Naive thymus-derived CD8-positive, alpha-beta T cell (primary cell): ENCODE data around the gene GRM2. TPM values are rescaled to one million over a fixed set of nuclear protein-coding genes. Genes with fewer than 3 reads are reported as not detected.
A peak's percentile ranks its signal among the peaks of the same experiment; 100 is the strongest.

Experiments
- ATAC-seq, 2 donors: fragments of 150-1000 bp; cut with Tn5 transposase in 1 of 2; sonication (Bioruptor Pico), chemical (Tn5 transposase) in 1 of 2; 1 replicate in 1 of 2; 2 replicates in 1 of 2; pipeline ENCODE4 v1.10.0; 2021; ENCODE audit warnings: mild to moderate bottlenecking in 2 of 2, moderate library complexity in 2 of 2
- POLR2A ChIA-PET: fragments of 350-600 bp; sonication (Branson Sonifier 250); formaldehyde crosslinking; loops from one replicate; lab custom pipeline; 2021; ENCODE audit warnings: antibody characterized with exemption; lab: Charles Lee
- DNase-seq, 10 donors: peaks; one replicate each; pipeline versions ENCODE4 v3.0.0 to v3.0.0-alpha.2; 2020 to 2022
- H3K27ac Mint-ChIP-seq, 10 donors: one replicate each; pipeline ENCODE4 v1.8.0; 2020 to 2022; ENCODE audit warnings: mild to moderate bottlenecking in 10 of 10, mixed read lengths in 10 of 10, moderate library complexity in 4 of 10, inconsistent platforms in 1 of 10
- H3K27me3 Mint-ChIP-seq, 5 donors: one replicate each; pipeline ENCODE4 v1.8.0; 2021 to 2022; ENCODE audit warnings: mixed read lengths in 5 of 5
- H3K36me3 Mint-ChIP-seq, 3 donors: one replicate each; pipeline ENCODE4 v1.8.0; 2020 to 2022; ENCODE audit warnings: mixed read lengths in 3 of 3, mild to moderate bottlenecking in 2 of 3, inconsistent platforms in 1 of 3
- H3K4me1 Mint-ChIP-seq, 4 donors: one replicate each; pipeline ENCODE4 v1.8.0; 2021 to 2022; ENCODE audit warnings: mixed read lengths in 4 of 4
- H3K4me3 Mint-ChIP-seq, 10 donors: one replicate each; pipeline ENCODE4 v1.8.0; 2020 to 2022; ENCODE audit warnings: mild to moderate bottlenecking in 10 of 10, mixed read lengths in 10 of 10, moderate library complexity in 6 of 10, inconsistent platforms in 1 of 10
- H3K9me3 Mint-ChIP-seq, 9 donors: one replicate each; pipeline ENCODE4 v1.8.0; 2020 to 2022; ENCODE audit warnings: mixed read lengths in 9 of 9, mild to moderate bottlenecking in 3 of 9, inconsistent platforms in 1 of 9, moderate library complexity in 1 of 9
- polyA plus RNA-seq, 3 donors: library from polyadenylated mRNA; unstranded; fragments of 300-500 nt; fragmentation: Illumina TruSeq; gene quantifications; one replicate each; pipeline ENCODE4 v1.2.3, GENCODE V29; 2021
- total RNA-seq, 8 experiments: library from RNA in 2 of 8; stranded (reverse) in 2 of 8; gene quantifications; one replicate each; pipeline ENCODE4 v1.2.3 and lab custom pipeline; 2021 to 2026

Gene GRM2
- total and polyA plus RNA-seq, 5 experiments from 2014 or later: 0.09 to 5.0 (median 2.9) TPM; not detected in 2

- ATAC-seq (peak; percentile 49 to 57), DNase-seq (peak in 3 of 10 donors; percentile 16 to 65 (median 18))
- Mint-ChIP-seq H3K4me3 (no peak overlapping the region), H3K36me3 (peaks cover 0 to 8% (median 0%) of the 10 kb centered on the region in 3 donors), H3K27me3 (no peaks in the 10 kb centered on the region), H3K9me3 (no peaks in the 10 kb centered on the region), H3K4me1 (peaks cover 16 to 39% (median 34%) of the 10 kb centered on the region in 4 donors), H3K27ac (peak overlapping the region in 3 of 10 donors; percentile 66 to 91 (median 68))
- POLR2A ChIA-PET: interaction anchor here (1.0 kb wide), 1 partner anchor 32 kb away, joined by 4 read pairs; no protein-coding TSS in a partner anchor
Observed at GRCh38 chr3:51718547-51719409, 11.9 kb downstream of the GRM2 start.

DNA sequence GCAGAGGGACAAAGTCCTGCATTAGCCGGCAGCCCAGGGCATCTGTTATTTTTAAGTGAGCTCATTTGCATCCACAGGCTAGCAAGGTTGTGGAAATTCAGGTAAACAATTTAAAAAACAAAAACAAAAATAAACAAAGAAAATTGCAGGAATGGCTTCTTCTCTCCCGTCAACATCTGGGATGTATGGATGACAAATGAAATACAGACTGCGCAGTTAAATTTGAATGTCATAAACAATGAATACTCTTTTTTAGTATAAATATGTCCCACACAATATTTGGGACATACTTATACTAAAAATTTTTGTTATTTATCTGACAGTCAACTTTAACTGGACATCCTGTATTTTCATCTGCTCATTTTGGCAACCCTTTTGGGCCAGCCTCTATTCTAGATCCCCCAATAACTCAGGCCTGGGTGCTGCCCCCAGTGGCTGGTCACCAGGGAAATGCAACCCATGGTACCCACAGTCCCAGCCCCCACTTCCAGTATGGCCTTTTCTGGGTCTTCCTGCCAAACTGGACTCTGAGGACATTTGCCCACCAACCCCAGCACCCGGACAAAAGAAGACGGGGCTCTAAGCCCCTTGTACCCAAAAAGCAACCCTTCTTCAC, 12.7 kb downstream of the GRM2 start:
- peaks cover 0 to 6% (median 0%) of the 10 kb centered on the region in 3 donors for H3K36me3 Mint-ChIP-seq
- peaks cover 14 to 39% (median 34%) of the 10 kb centered on the region in 4 donors for H3K4me1 Mint-ChIP-seq
- no peak for ATAC-seq
- no peak for DNase-seq
- H3K27me3 Mint-ChIP-seq: no peaks in the 10 kb centered on the region
- no peak overlapping the region for H3K4me3 Mint-ChIP-seq
- H3K9me3 Mint-ChIP-seq: no peaks in the 10 kb centered on the region
- H3K27ac Mint-ChIP-seq: peak overlapping the region in 3 of 10 donors; percentile 1 to 68 (median 40)
- POLR2A ChIA-PET: interaction anchor here (1.0 kb wide), 1 partner anchor 33 kb away, joined by 4 read pairs; no protein-coding TSS in a partner anchor

DNA sequence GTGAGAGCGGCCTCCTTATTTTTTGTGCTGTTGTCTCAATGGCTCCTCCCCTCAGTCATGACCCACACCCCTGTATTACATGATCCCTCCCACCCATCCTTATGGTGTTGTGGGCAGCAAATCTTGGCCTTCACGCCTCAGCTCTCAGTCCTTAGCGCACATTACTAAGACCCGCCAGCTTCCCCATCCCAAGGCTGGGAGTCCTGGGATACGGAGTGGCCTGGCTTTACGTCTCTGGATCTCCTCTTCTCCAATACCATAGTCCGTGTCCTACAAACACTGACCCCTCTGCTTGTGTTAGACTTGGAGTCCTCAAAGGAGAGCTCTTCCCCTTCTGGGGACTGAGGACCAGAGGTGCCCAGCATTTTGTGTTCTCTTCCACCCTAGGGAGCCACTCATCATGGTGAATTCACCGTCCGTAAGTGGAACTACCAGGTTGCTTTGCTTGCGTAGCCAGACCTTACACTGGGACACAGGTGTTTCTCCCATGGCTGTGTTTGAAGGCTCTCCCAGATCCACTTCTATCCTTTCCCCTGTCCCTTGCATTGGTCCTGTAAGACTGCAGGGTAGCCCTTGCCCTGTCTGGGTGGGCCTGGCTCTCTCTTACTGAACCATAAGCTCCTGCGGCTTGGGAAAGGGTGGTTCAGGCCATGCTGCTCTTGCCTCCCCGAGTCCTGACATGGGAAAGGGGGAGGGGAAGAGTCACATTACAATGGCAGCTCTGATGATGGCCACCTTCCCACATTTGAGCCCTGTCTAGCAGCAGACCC, 13.6 kb downstream of the GRM2 start:
- Mint-ChIP-seq H3K36me3 (peaks cover 0 to 5% (median 0%) of the 10 kb centered on the region in 3 donors), H3K4me1 (peaks cover 13 to 39% (median 34%) of the 10 kb centered on the region in 4 donors), H3K9me3 (no peaks in the 10 kb centered on the region), H3K27me3 (no peaks in the 10 kb centered on the region), H3K27ac (peak overlapping the region in 9 of 10 donors; percentile 1 to 92 (median 38)), H3K4me3 (peak overlapping the region in 1 of 10 donors; percentile 8)
- no peak for DNase-seq
- ATAC-seq: no peak
- POLR2A ChIA-PET: no interaction called here

DNA sequence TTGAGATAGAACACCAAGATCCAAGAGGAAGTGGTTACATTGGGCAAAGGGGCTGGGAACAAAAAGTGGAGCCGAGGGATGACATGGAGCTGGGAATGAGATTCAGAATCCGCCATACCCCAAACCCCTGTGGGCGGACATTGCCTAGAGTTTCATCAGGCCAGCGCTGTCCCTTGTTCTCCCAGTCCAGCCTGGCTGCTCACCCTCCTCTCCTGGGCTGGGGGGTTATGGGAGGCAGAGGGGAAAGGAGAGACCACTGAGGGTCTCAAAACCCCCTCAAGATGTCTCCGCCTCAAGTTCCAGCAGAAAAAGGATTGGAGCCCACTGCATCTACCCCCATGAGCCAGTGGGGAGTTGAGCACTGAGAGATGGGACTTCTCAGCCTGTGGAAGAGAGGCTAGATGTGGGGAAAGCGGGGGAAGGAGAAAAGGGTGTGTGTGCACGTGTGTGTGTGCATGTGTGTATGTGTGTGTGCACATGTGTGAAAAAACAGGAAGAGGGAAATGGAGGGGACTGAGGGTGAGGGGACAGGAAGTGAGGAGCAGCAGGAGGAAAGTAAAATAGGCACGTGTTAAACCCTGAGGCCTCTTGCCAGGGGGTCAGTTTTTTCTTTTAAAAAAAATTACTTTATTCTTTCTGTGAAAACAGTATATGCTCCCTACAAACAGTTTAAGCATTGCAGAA, 14.3 kb downstream of the GRM2 start:
- Mint-ChIP-seq H3K27ac (peak overlapping the region in 9 of 10 donors; percentile 38 to 92 (median 61)), H3K4me3 (peak overlapping the region in 3 of 10 donors; percentile 7 to 28 (median 10)), H3K27me3 (no peaks in the 10 kb centered on the region), H3K9me3 (no peaks in the 10 kb centered on the region), H3K36me3 (no peaks in the 10 kb centered on the region), H3K4me1 (peaks cover 11 to 39% (median 34%) of the 10 kb centered on the region in 4 donors)
- no peak for ATAC-seq
- POLR2A ChIA-PET: no interaction called here
- DNase-seq: no peak

- Mint-ChIP-seq H3K4me1 (peaks cover 11 to 39% (median 34%) of the 10 kb centered on the region in 4 donors), H3K9me3 (no peaks in the 10 kb centered on the region), H3K27ac (peak overlapping the region in 4 of 10 donors; percentile 40 to 80 (median 72)), H3K27me3 (no peaks in the 10 kb centered on the region), H3K36me3 (no peaks in the 10 kb centered on the region), H3K4me3 (no peak overlapping the region)
- ATAC-seq (no peak), DNase-seq (no peak)
- POLR2A ChIA-PET: no interaction called here
Observed at GRCh38 chr3:51722362-51722761, 15.5 kb downstream of the GRM2 start.

GRCh38 chr3:51727500-51727899, 20.6 kb downstream of the GRM2 start:
- no peaks in the 10 kb centered on the region for H3K9me3 Mint-ChIP-seq

GRCh38 chr3:51729042-51729633, 22.3 kb downstream of the GRM2 start:
- Mint-ChIP-seq H3K4me3 (no peak overlapping the region), H3K27me3 (peaks cover 0 to 2% (median 0%) of the 10 kb centered on the region in 5 donors), H3K4me1 (peaks cover 0 to 5% (median 3%) of the 10 kb centered on the region in 4 donors), H3K36me3 (no peaks in the 10 kb centered on the region), H3K9me3 (no peaks in the 10 kb centered on the region), H3K27ac (no peak overlapping the region)
- POLR2A ChIA-PET: no interaction called here
- DNase-seq (no peak), ATAC-seq (no peak)

More at GRCh38 chr3:51727500-51727899, 20.6 kb downstream of the GRM2 start:
- no peak for DNase-seq
- no peak for ATAC-seq
- Mint-ChIP-seq H3K36me3 (no peaks in the 10 kb centered on the region), H3K27ac (no peak overlapping the region), H3K4me3 (no peak overlapping the region), H3K27me3 (peaks cover 0 to 2% (median 0%) of the 10 kb centered on the region in 5 donors), H3K4me1 (peaks cover 0 to 1% (median 0%) of the 10 kb centered on the region in 4 donors)
- POLR2A ChIA-PET: no interaction called here

DNA sequence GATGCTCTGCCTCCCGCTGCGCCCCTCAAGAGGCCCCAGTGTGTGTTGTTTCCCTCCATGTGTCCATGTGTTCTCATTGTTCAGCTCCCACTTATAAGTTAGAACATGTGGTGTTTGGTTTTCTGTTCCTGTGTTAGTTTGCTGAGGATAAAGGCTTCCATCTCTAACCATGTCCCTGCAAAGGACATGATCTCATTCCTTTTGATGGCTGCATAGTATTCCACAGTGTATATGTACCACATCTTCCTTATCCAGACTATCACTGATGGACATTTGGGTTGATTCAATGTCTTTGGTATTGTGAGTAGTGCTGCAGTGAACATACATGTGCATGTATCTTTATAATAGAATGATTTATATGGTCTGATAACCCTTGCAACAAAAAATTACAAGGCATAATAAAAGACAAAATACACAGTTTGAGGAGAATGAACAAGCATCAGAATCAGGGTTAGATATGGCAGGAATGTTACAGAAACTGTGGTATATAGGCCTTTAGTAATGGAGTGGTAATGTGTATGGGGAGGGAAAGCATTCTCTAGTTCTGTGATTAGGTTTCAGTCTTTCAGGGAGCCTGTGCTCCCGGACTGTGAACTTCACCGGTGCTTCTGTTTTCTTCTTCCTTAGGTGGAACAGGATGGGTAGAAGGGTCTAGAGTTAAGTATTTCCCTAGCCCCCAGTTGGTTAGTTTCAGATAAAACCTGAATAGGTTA, 27.1 kb downstream of the GRM2 start:
- Mint-ChIP-seq H3K27ac (peak overlapping the region in 3 of 10 donors; percentile 0 to 74 (median 23)), H3K36me3 (no peaks in the 10 kb centered on the region), H3K27me3 (peaks cover 3 to 14% (median 10%) of the 10 kb centered on the region in 5 donors), H3K4me3 (peak overlapping the region in 3 of 10 donors; percentile 36 to 57 (median 42)), H3K4me1 (peaks cover 10 to 17% (median 12%) of the 10 kb centered on the region in 4 donors), H3K9me3 (no peaks in the 10 kb centered on the region)
- DNase-seq: no peak
- no peak for ATAC-seq
- POLR2A ChIA-PET: no interaction called here

DNA sequence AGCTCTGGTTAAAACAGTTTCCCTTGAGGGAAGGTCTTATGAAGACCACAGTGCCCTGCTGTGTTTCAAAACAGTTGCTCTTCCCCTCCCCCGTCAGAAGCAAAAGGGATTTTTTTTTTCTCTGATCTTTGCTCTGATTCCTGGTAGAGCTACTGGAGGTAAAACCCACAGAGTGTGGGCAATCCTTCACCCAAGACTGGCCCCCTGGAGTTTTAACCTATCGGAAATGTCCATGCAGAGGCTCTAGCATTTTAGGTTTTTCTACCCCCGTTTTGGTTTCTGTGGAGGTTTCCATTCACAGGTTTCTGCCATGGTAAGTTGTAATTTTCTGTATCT, 27.7 kb downstream of the GRM2 start:
- peaks cover 10 to 17% (median 12%) of the 10 kb centered on the region in 4 donors for H3K4me1 Mint-ChIP-seq
- H3K9me3 Mint-ChIP-seq: no peaks in the 10 kb centered on the region
- peaks cover 3 to 14% (median 10%) of the 10 kb centered on the region in 5 donors for H3K27me3 Mint-ChIP-seq
- peak; percentile 59 to 74 for ATAC-seq
- H3K36me3 Mint-ChIP-seq: no peaks in the 10 kb centered on the region
- POLR2A ChIA-PET: no interaction called here
- H3K4me3 Mint-ChIP-seq: peak overlapping the region in 5 of 10 donors; percentile 36 to 61 (median 53)
- peak in 1 of 10 donors; percentile 16 for DNase-seq
- H3K27ac Mint-ChIP-seq: peak overlapping the region in 5 of 10 donors; percentile 0 to 40 (median 29)

GRCh38 chr3:51735039-51735438, 28.2 kb downstream of the GRM2 start:
- Mint-ChIP-seq H3K36me3 (no peaks in the 10 kb centered on the region), H3K9me3 (no peaks in the 10 kb centered on the region), H3K27ac (peak overlapping the region in 2 of 10 donors; percentile 0 to 19), H3K4me3 (peak overlapping the region in 3 of 10 donors; percentile 31 to 43 (median 36)), H3K4me1 (peaks cover 10 to 17% (median 12%) of the 10 kb centered on the region in 4 donors), H3K27me3 (peaks cover 3 to 14% (median 10%) of the 10 kb centered on the region in 5 donors)
- no peak for ATAC-seq
- no peak for DNase-seq
- POLR2A ChIA-PET: no interaction called here

GRCh38 chr3:51735950-51736349, 29.1 kb downstream of the GRM2 start:
- Mint-ChIP-seq H3K27me3 (peaks cover 3 to 14% (median 10%) of the 10 kb centered on the region in 5 donors), H3K36me3 (no peaks in the 10 kb centered on the region), H3K9me3 (no peaks in the 10 kb centered on the region), H3K4me1 (peaks cover 10 to 17% (median 12%) of the 10 kb centered on the region in 4 donors), H3K27ac (no peak overlapping the region), H3K4me3 (no peak overlapping the region)
- no peak for ATAC-seq
- DNase-seq: no peak
- POLR2A ChIA-PET: no interaction called here
